OCI-LY7 (cell line): ENCODE measurements around the gene ACP3. TPM values are rescaled to one million over a fixed set of nuclear protein-coding genes. Genes with fewer than 3 reads are reported as not detected.

Experiments
- BruUV-seq: library from RNA; stranded (reverse); fragments of 400-500 nt; replicated peaks from 2 replicates; lab custom pipeline; 2021; lab: Mats Ljungman, UMichigan
- CTCF ChIA-PET: fragments of 300-600 bp; sonication (Branson Sonifier 250); formaldehyde crosslinking; loops from one replicate; lab custom pipeline; 2022; ENCODE audit warnings: antibody characterized with exemption; ENCODE audit not compliant: unreplicated experiment; lab: Charles Lee
- POLR2A ChIA-PET: fragments of 300-600 bp; sonication (Branson Sonifier 250); formaldehyde crosslinking; loops from one replicate; lab custom pipeline; 2022; ENCODE audit warnings: antibody characterized with exemption; lab: Charles Lee
- DNase-seq: peaks from one replicate; pipeline ENCODE4 v3.0.0-alpha.2; 2015; ENCODE audit warnings: low spot score
- H2AFZ ChIP-seq: fragments of 200-600 bp; sonication (generic), shearing (Covaris generic); 2 replicates; pipeline ENCODE4 v1.6.1; 2014; ENCODE audit warnings: mild to moderate bottlenecking, antibody characterized with exemption, low read length, moderate library complexity
- H3K27ac ChIP-seq: fragments of 200-600 bp; sonication (generic); 2 replicates; pipeline ENCODE4 v1.5.1; 2014; ENCODE audit warnings: mixed run types, low read depth, mild to moderate bottlenecking, moderate library complexity, low read length, inconsistent platforms; ENCODE audit not compliant: poor library complexity, severe bottlenecking
- H3K36me3 ChIP-seq: fragments of 200-600 bp; sonication (generic); 2 replicates; pipeline ENCODE4 v1.6.1; 2014; ENCODE audit warnings: mild to moderate bottlenecking, antibody characterized with exemption, low read length, moderate library complexity, mixed read lengths; ENCODE audit not compliant: insufficient read depth
- H3K4me1 ChIP-seq: fragments of 200-600 bp; sonication (generic); 2 replicates; pipeline ENCODE4 v1.5.1; 2014; ENCODE audit warnings: mild to moderate bottlenecking, low read length; ENCODE audit not compliant: insufficient read depth, poor library complexity, severe bottlenecking
- H3K4me2 ChIP-seq: fragments of 200-600 bp; sonication (generic); 2 replicates; pipeline ENCODE4 v1.6.1; 2014; ENCODE audit warnings: mild to moderate bottlenecking, low read length
- H3K4me3 ChIP-seq: fragments of 200-600 bp; sonication (generic); 2 replicates; pipeline ENCODE4 v1.5.1; 2014; ENCODE audit warnings: mild to moderate bottlenecking, low read depth, low read length; ENCODE audit not compliant: poor library complexity, severe bottlenecking
- H3K79me2 ChIP-seq: fragments of 200-600 bp; sonication (generic); 2 replicates; pipeline ENCODE4 v1.6.1; 2016; ENCODE audit warnings: low read depth, mild to moderate bottlenecking, low read length, moderate library complexity, mixed read lengths; ENCODE audit not compliant: insufficient read depth
- H3K9me2 ChIP-seq: fragments of 200-600 bp; sonication (generic); 2 replicates; pipeline ENCODE4 v1.6.1; 2016; ENCODE audit warnings: mild to moderate bottlenecking, low read length, mixed read lengths; ENCODE audit not compliant: insufficient read depth
- H3K9me3 ChIP-seq: fragments of 200-600 bp; sonication (generic); 2 replicates; pipeline ENCODE4 v1.6.1; 2014; ENCODE audit warnings: mild to moderate bottlenecking, mixed run types, low read length, mixed read lengths
- H4K20me1 ChIP-seq: fragments of 200-600 bp; sonication (generic); 2 replicates; pipeline ENCODE4 v1.6.1; 2014; ENCODE audit warnings: mild to moderate bottlenecking, antibody characterized with exemption, low read length, moderate library complexity, mixed read lengths; ENCODE audit not compliant: insufficient read depth
- EZH2phosphoT487 ChIP-seq: fragments of 200-600 bp; sonication (generic); IDR thresholded peaks from 2 replicates; pipeline ENCODE4 v1.6.1; 2018; ENCODE audit warnings: low read depth, borderline replicate concordance, mild to moderate bottlenecking, mixed run types, antibody characterized with exemption, low read length, moderate library complexity, mixed read lengths
- intact Hi-C: fragments of 100-400 bp; cut with micrococcal nuclease; formaldehyde crosslinking; loops from one replicate; pipeline ENCODE4 v1.10.0; 2022; ENCODE audit not compliant: unreplicated experiment
- total RNA-seq, 2 experiments: library from RNA; depleted of rRNA in 1 of 2; stranded (reverse); fragments of >200 nt in 1 of 2; shearing (Covaris generic) in 1 of 2; gene quantifications; 2 replicates each; pipeline ENCODE4 v1.2.3, GENCODE V29; 2014 to 2022
- TF ChIP-seq, protein P1 (sequence below): fragments of 200-600 bp; sonication (generic); conservative IDR thresholded peaks from 2 replicates; pipeline ENCODE4 v1.5.1; 2014; ENCODE audit warnings: mild to moderate bottlenecking, antibody characterized with exemption, low read length, moderate library complexity, mixed read lengths

Gene ACP3
- total RNA-seq, 2 experiments from 2014 or later = 4.1 to 13.7 TPM

DNA sequence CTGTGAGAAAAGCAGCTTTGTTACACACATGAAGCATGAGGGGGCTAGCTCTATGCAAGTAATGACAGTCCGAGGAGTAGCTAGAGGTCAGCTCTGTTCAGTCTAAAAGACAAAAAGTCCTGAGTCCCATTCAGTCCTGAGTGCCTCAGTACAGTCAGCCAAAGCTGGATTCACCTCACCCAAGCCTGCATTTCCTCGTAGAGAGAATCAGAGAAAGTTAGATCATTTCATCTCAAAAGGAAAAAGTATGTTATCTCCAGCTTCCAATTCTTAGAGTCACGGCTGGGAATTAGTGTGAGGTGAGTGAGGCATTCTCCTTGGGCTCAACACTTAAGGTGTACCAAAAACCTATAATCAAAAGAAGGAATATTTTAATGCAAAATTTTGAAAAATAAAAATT is 5.9 kb upstream of the ACP3 start:
- H3K4me2 ChIP-seq = no peak overlapping the region
- H4K20me1 ChIP-seq = no peaks in the 10 kb centered on the region
- no peaks in the 10 kb centered on the region for H3K4me1 ChIP-seq
- POLR2A ChIA-PET = interaction anchor here (0.5 kb wide), 1 partner anchor 250 kb away, joined by 3 read pairs; no protein-coding TSS in a partner anchor
- 0 out of 2 replicates have a peak, but pooled peaks cover 6% of the 10 kb centered on the region for H3K9me3 ChIP-seq
- TF ChIP-seq, protein P1, sequence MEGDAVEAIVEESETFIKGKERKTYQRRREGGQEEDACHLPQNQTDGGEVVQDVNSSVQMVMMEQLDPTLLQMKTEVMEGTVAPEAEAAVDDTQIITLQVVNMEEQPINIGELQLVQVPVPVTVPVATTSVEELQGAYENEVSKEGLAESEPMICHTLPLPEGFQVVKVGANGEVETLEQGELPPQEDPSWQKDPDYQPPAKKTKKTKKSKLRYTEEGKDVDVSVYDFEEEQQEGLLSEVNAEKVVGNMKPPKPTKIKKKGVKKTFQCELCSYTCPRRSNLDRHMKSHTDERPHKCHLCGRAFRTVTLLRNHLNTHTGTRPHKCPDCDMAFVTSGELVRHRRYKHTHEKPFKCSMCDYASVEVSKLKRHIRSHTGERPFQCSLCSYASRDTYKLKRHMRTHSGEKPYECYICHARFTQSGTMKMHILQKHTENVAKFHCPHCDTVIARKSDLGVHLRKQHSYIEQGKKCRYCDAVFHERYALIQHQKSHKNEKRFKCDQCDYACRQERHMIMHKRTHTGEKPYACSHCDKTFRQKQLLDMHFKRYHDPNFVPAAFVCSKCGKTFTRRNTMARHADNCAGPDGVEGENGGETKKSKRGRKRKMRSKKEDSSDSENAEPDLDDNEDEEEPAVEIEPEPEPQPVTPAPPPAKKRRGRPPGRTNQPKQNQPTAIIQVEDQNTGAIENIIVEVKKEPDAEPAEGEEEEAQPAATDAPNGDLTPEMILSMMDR = no peak
- TF ChIP-seq EZH2phosphoT487 = no peak
- H3K9me2 ChIP-seq = no peaks in the 10 kb centered on the region
- no TSS peak for BruUV-seq
- H3K79me2 ChIP-seq = no peaks in the 10 kb centered on the region
- H3K27ac ChIP-seq = no peak overlapping the region
- no peaks in the 10 kb centered on the region for H3K36me3 ChIP-seq
- intact Hi-C loops = no loop called here
- CTCF ChIA-PET = no interaction called here
- no peak overlapping the region for H2AFZ ChIP-seq
- no peak overlapping the region for H3K4me3 ChIP-seq
- DNase-seq = no peak

DNA sequence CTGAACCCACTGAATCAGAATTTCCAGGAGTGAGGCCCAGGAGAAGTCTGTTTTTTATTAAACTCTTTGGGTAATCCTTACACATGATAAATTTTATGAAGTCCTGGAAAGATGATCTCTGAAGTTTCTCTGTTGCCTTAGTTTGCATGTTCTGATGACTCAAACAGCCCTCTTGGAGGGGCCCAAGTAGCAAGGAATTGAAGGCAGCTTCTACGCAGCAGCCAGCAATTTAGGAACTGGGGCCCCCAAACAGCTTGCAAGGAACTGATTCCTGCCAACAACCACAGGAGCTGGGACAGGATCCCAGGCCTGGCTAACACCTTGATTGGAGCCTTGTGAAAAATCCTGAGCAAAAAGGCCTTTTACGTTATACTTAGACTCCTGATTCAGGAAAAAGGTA is 5.4 kb upstream of the ACP3 start:
- Histone ChIP-seq H3K4me1 (peaks cover 3% of the 10 kb centered on the region), H4K20me1 (no peaks in the 10 kb centered on the region), H3K27ac (no peak overlapping the region), H3K79me2 (no peaks in the 10 kb centered on the region), H3K9me3 (0 out of 2 replicates have a peak, but pooled peaks cover 6% of the 10 kb centered on the region), H3K36me3 (no peaks in the 10 kb centered on the region), H2AFZ (no peak overlapping the region), H3K9me2 (no peaks in the 10 kb centered on the region), H3K4me2 (no peak overlapping the region), H3K4me3 (no peak overlapping the region)
- TF ChIP-seq, protein P1 = no peak
- TF ChIP-seq EZH2phosphoT487 = no peak
- ChIA-PET POLR2A (interaction anchor here (1.0 kb wide), 1 partner anchor 15 kb away, joined by 4 read pairs; no protein-coding TSS in a partner anchor), CTCF (no interaction called here)
- intact Hi-C loops = no loop called here
- BruUV-seq = no TSS peak
- DNase-seq = no peak

DNA sequence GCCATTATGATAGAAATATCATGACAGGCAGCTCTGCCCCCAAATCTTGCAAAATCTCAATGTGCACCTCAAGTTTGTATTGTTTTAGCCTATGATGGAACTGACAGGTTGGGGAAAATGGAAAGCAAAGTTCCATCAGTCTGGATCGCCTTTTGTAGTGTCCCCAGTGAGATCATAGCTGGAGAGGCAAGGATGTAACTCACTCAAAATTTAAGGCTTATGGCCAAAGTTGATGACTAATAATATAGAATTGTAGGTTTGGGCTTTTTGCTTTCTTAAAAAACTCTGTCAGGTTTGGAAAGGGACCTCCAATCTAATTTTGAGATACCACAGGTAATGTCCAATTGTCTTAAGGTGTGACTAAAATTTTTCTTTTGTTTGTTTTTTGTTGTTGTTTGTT is 1.4 kb upstream of the ACP3 start:
- intact Hi-C loops = loop anchor here (2.0 kb wide), 1 partner anchor 27 kb away; no protein-coding TSS in a partner anchor
- ChIA-PET CTCF (no interaction called here), POLR2A (no interaction called here)
- Histone ChIP-seq H3K4me1 (peaks cover 26% of the 10 kb centered on the region), H3K36me3 (no peaks in the 10 kb centered on the region), H3K79me2 (no peaks in the 10 kb centered on the region), H2AFZ (no peak overlapping the region), H3K4me2 (no peak overlapping the region), H3K4me3 (no peak overlapping the region), H3K9me2 (no peaks in the 10 kb centered on the region), H4K20me1 (no peaks in the 10 kb centered on the region), H3K27ac (no peak overlapping the region), H3K9me3 (0 out of 2 replicates have a peak, but pooled peaks cover 6% of the 10 kb centered on the region)
- no peak for DNase-seq
- no peak for TF ChIP-seq EZH2phosphoT487
- TF ChIP-seq, protein P1 = no peak
- BruUV-seq = no TSS peak
